ENCODE measurements around the gene XYLT2.
"Not testable (repeated sequence)": the region's sequence is repeated elsewhere in the genome, so short reads cannot be mapped to it uniquely, and the experiment has no call there.

Gene XYLT2

GRCh38 chr17:50319306-50320004 lies 26.5 kb upstream of the XYLT2 start:
- DNase-seq (ENCODE audit: low spot score), result no peak

DNA sequence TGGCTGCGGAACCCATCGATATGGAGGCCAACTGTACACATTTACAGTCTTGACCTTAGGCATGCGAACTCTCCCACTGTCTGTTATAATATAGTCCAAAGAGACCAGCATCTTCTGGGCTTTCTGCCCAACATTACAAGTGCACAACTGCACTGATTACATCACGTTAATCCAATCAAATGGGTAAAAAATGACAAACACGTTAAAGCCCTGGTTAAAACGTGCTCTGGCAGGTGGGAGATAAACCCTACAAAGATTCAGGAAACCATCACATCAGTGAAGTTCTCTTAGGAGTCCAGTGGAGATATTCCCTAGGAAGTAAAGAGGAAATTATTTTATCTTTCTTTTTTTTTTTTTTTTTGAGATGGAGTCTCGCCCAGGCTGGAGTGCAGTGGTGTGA lies 23.7 kb upstream of the XYLT2 start:
- no peak for DNase-seq (ENCODE audit: low spot score)

DNA sequence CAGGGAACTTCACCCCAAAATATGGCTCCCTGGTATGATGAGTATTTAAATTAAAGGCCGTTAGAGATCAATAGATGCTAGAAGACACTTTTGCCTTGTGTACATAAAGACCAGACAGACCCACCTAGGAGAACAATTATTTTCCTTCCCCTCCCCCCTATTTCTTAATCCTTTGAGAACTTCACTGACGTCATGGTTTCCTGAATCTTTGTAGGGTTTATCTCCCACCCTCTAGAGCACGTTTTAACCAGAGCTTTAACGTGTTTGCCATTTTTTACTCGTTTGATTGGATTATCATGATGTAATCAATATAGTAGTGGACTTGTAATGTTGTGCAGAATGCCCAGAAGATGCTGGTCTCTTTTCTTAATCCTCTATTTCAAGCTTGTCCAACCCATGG lies 22.9 kb upstream of the XYLT2 start:
- DNase-seq (ENCODE audit: low spot score), result no peak

GRCh38 chr17:50325906-50326305 lies 20.0 kb upstream of the XYLT2 start:
- DNase-seq (ENCODE audit: low spot score), result no peak

DNA sequence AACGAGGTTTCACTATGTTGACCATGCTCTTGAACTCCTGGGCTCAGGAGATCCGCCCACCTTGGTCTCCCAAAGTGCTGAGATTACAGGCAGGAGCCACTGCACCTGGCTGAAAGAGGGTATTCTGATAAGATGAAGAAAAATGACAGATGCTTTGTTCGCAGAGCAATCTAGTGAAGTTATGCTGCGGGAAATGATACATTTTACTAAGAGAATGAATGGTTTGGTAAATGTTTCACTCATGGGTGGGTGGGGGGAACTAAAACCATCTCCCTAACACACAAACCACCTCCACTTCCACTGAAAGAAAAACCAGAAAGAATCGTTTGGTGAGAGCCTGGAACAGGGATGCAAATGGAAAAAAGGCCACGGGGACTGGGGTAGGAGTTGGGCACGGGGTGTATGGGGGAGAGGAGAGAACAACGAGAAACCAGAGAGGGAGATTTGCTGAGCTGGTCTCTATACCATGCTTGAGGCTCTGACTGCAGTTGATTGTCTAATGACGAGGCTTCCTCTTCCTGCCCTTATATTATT lies 19.0 kb upstream of the XYLT2 start:
- no peak for DNase-seq (ENCODE audit: low spot score)

DNA sequence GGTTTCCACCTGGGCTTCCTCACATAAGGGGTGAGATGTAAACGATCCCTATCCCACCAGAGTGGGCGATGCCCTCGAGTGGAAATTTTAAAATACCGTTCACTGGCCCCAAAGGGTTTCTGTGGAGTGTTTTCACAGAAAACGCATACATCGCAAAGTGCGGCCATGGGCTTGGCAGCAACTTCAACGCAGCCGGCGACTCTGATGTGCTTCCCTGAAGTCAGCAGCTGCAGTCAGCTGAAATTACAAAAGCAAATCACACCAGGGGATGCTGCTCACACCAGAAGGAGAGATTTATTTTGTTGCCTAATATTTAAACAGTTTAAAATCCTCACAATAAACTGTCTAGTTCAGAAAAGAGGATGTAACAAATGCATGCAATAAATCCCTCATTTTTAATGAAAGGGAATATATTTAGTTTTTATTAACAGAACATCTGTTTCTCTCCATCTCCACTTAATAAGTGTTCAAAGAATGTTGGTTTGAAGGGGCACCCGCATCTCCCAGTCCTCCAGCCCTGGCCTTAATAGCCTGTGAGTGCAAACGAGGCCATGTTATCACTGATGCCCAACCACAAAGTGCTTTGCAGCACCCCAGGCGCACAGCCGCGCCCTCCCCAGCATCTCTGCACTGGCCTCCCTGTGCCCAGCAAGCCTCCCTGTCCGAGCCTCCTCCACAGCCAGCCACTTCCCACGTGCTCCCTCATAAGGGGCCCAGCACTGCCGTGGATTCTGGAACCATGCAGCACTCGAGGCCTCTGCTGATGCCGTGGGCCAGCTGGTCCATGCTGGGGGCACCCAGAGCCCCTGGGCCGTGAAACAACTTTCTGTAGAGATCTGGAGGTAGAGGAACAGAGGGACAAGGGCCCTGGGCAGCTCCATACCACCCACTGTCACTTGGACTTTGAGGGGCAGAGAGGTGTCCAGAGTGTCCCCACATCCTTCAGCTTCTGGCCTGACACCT lies 17.3 kb upstream of the XYLT2 start:
- DNase-seq (ENCODE audit: low spot score), result no peak

DNA sequence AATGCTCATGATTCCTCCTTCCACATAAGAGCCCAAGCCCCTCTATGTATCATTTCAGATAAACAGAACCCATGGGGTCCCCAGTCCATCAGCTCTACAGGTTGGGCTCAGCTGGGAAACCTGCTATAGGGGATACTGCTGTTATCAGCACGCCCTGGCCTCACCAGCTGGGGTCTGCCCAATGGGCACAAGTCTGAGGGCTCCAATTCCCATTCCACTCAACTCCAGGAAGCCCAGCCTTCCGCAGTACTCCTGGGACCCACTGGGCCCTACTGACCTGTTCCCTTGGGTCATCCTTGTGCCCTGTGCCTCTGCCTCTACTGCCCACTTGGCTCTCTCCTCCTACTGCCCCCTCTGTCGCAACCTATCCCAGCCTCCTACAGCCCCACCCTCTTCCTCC lies 16.2 kb upstream of the XYLT2 start:
- no peak for DNase-seq (ENCODE audit: low spot score)

DNA sequence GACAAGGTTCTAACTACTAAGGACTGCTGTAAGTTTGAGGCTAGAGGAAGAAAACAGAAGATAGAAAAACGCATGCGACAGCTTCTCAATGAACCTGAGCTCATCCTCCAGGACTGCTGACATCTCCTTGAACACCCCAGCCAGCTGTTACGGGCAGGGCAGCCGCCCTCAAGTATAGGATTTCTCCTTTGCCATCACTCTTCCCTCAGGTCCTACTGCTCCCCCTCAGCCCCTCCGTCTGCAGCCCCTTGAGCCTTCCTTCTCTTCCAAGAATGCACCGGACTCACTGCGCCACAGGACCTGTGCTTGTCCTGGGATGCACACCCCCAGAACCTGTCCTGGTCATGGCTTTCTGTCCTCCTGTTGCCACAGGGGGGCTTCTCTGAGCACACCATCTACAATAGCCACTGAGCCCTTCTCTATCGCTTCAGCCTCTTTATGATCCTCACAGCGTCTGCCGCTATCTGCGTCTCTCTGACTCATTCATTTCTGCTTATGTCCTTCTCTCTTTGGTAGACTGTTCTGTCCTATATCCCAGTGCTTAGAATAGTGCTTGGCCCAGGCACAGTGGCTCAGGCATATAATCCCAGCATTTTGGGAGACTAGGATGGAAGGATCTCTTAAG lies 15.7 kb upstream of the XYLT2 start:
- no peak for DNase-seq (ENCODE audit: low spot score)

DNA sequence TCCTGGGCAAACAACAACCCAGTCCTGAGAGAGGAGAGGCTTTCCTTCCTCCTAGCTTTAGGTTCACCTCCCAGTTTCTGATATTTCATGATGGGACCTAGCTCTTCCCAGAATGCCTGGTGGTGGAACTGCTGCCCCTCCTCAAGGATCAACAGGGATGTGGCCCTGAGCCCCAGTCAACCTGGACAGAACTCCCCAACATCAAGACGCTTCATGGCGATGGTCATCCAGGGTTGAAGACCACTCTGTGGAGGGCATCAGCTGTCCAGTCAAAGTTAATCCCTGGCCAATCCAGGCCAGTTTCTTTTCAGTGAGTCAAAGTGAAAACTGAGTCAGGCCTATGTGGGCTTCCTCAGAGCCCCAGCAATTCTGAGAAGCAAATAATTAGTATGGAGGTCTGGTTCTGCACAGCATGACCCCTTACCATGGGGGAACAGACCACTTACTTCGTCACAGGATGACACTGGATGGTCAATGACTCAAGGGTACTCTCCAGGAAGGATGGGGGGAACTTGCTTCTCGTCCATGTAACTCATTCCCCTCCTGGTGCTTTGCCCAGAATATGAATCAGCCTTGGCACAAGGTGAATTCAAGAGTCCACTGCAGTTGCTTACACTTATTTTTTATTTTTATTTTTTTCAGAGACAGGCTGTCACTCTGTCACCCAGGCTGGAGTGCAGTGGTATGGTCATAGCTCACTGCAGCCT lies 14.7 kb upstream of the XYLT2 start:
- DNase-seq (ENCODE audit: low spot score), result no peak

DNA sequence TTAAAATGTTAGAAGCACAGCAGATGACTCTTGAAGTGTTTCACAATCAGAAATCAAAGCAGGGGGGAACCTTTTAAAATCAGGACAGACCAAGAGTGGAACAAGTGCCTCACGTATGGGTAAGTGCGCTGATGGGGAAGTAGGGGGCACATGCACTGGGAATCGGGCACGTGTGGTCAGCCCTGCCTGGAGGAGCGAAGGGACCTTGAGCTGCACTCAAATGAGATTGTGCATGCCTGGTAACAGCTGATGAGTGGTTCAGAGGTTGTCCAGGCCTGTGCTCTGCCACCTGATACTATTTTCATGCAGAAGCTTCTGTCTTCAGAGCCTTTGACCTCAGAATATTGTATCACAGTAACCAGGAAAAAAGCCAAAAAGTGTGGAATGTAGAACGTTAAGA lies 13.7 kb upstream of the XYLT2 start:
- no peak for DNase-seq (ENCODE audit: low spot score)

DNA sequence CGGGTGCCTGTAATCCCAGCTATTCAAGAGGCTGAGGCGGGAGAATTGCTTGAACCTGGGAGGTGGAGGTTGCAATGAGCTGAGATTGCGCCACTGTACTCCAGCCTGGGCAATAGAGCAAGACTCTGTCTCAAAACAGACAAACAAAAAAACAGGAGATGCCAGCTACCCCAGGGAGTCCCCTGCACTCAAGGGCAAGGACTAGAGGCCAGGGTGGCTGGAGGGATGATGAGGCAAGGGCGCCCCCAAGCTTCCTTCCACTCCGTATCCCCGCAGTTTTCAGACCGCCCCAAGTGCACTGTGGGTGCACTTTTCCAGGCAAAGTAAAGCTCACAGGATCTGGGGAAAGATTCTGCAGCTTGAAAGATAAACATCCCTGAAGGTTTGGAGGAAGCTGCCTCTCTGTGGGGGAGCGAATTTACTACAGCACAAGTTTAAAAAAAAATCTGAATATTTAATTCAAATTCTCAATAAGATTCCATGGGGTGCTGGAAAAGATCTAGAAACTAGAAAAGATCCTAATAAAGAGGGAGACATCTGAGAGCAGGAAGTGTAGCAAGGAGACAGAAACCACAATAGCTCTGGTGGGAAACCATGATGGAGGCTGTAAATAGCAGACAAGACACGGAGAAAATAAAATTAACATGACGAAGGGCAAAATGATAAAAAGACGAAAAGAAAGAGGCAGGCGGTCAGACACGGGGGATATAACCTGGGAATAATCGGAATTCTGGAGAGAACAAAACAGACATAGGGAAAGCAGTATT lies 12.5 kb upstream of the XYLT2 start:
- not testable (repeated sequence) for DNase-seq (ENCODE audit: low spot score)

DNA sequence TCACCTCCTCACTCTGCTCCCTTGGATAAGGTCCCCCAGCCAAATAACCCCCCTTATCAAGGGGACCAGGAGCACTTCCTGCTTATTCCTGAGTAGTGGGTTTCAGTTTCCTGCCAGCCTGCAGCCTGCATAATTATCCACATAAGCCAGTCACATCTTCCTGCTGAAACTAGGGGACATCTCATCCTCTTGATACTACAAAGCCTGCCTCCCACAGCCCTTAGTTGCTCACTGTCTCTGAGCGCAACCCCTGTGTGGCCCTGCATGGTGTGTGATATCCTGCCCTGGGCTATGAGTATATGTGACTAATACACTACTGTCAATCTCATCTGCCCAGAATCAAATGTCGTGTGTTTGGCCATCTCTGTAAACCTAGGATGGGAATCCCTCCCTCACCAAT lies 8.0 kb upstream of the XYLT2 start:
- DNase-seq (ENCODE audit: low spot score), result no peak

DNA sequence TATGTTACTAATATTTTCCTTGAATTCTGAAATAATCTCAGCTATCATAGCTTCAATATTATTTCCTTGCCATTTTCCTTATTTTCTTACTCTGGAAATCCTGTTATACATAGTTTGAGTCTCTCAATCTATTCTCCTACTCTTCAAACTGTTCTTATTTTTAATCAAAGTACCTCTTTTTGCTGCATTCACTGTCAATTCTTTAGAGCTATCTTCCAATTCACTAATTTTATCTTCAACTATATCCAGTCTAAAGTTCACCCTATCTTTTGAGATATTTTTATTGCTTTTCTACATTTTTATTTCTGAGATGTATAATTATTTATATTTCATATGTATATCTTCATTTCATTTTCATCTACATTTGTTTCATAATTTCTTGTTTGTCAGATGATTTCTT lies 7.3 kb upstream of the XYLT2 start:
- DNase-seq (ENCODE audit: low spot score), result no peak

GRCh38 chr17:50339381-50339780 lies 6.5 kb upstream of the XYLT2 start:
- DNase-seq (ENCODE audit: low spot score), result no peak

- no peak for DNase-seq (ENCODE audit: low spot score)
Measured at GRCh38 chr17:50344731-50345365, 1.1 kb upstream of the XYLT2 start.

DNA sequence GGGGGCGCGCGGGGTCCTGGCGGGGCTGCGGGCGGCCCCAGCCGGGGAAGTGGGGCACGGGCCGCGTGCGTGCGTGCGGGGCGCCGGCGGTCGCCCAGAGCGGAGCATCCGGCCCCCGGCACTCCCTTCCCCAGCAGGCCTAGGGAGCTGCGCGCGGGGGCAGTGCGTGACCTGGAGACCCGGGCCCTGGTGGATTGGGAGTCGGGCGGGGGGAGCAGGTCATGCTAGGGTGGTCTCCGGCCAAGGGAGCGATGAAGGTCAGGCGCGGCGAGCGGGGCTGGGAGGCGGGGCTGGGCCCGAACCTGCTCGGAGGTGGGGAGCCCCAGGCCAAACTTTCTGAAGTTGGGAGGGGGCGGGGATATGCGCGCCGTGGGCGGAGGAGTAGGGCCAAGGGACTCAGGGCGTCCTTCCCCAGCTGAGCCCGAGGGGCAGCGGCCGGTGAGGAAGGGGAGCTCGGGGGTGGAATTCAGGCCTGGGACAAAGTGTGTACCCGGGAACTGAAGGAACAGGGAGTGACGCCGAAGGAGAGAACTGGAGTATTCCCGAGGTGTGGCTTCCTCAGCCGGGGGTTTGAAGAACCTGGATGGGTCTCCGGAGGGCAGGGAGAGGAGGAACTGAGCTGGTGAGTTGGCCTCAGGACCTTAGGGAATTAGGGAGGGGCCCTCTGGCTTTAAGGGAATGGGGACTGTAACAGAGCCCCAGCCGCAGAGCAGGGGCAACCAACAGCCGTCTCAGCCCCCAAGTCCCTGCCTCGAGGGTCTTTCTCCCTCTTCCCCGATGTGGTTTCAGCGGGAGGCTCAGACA lies 589 bp downstream of the XYLT2 start:
- DNase-seq (ENCODE audit: low spot score), result no peak

DNA sequence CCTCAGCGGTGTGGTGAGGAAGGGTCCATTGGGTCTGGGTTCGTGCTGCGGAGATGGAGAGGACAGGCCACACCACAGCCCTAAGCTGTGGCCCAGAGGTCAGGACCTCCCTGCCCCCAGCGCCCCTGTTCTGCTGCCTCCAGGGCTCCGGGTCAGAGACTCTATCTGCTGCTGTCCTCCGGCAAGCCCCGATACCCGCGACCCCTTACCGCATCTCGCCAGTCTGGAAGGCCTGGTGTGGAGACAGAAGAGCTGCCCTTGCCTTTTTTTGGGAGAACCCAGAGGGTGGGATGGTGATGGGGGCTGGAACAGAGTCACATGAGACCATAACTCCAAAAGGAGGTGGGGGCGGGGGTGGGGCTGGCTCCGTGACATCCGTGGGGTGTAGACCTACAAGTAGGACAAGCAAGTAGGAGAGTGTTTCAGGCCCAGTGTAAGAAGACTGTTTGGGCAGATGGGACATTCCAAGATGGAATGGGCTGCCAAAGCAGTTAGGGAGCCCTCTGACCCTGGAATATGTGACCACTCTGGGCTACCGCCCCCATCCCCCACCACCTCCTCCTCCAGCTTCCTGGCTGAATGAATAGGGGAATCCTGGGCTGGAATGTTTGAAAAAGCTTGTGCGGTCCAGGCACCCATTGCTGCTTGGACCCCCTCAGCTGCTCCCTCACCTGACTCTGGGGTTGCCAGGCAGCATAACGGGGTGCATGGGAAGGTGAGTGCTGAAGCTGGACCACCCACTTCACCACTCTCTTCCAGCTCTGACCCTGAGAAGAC lies 1.4 kb downstream of the XYLT2 start:
- DNase-seq (ENCODE audit: low spot score), result no peak

DNA sequence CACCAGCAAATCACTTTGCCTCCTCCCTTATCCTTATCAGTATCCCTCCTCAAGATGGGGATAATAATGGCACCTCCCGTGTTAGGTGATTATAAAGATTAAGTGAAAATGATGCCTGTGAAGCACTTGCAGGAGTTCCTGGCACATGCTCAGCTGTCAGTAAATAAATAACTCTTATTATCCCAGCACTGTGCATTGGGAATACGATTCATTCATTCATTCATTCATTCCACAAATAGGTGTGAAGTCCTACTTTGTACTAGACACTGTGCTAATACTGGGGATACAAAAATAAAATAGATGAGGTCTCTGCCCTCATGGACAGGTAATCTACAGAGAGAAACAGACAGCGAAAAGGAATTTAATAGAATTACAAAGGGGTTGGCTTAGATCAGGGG lies 2.0 kb downstream of the XYLT2 start:
- no peak for DNase-seq (ENCODE audit: low spot score)
